HEK293 (cell line): ENCODE measurements around the gene ZNF426.
A peak's percentile ranks its signal among the peaks of the same experiment; 100 is the strongest.

Experiments
- OVOL3 ChIP-seq: fragments of 450-650 bp; formaldehyde crosslinking; IDR thresholded peaks from 2 replicates; pipeline ENCODE4 v1.5.1; 2016; ENCODE audit warnings: missing biosample characterization, missing genetic modification characterization
- WT1 ChIP-seq: fragments of 450-650 bp; formaldehyde crosslinking; IDR thresholded peaks from 2 replicates; pipeline ENCODE4 v1.5.1; 2016; ENCODE audit warnings: missing biosample characterization, missing genetic modification characterization
- ZBTB1 ChIP-seq: fragments of 450-650 bp; formaldehyde crosslinking; IDR thresholded peaks from 2 replicates; pipeline ENCODE4 v1.5.1; 2016; ENCODE audit warnings: missing biosample characterization, missing genetic modification characterization
- ZBTB17 ChIP-seq: fragments of 450-650 bp; formaldehyde crosslinking; IDR thresholded peaks from 2 replicates; pipeline ENCODE4 v1.5.1; 2016; ENCODE audit warnings: missing biosample characterization, missing genetic modification characterization
- ZBTB21 ChIP-seq: fragments of 450-650 bp; formaldehyde crosslinking; IDR thresholded peaks from 2 replicates; pipeline ENCODE4 v1.5.1; 2017; ENCODE audit warnings: missing biosample characterization, missing genetic modification characterization
- ZBTB8A ChIP-seq: fragments of 450-650 bp; formaldehyde crosslinking; IDR thresholded peaks from 2 replicates; pipeline ENCODE4 v1.5.1; 2016; ENCODE audit warnings: missing biosample characterization, missing genetic modification characterization
- ZNF140 ChIP-seq: fragments of 450-650 bp; formaldehyde crosslinking; IDR thresholded peaks from 2 replicates; pipeline ENCODE4 v1.5.1; 2016; ENCODE audit warnings: missing biosample characterization, missing genetic modification characterization
- ZNF174 ChIP-seq: fragments of 450-650 bp; formaldehyde crosslinking; IDR thresholded peaks from 2 replicates; pipeline ENCODE4 v1.5.0; 2017; ENCODE audit warnings: missing biosample characterization, mild to moderate bottlenecking, missing genetic modification characterization
- ZNF175 ChIP-seq: fragments of 450-650 bp; formaldehyde crosslinking; IDR thresholded peaks from 2 replicates; pipeline ENCODE4 v1.5.1; 2016; ENCODE audit warnings: missing biosample characterization, missing genetic modification characterization
- ZNF211 ChIP-seq: fragments of 450-650 bp; formaldehyde crosslinking; IDR thresholded peaks from 2 replicates; pipeline ENCODE4 v1.5.1; 2016; ENCODE audit warnings: low read depth, missing biosample characterization, missing genetic modification characterization
- ZNF248 ChIP-seq: fragments of 450-650 bp; formaldehyde crosslinking; IDR thresholded peaks from 2 replicates; pipeline ENCODE4 v1.5.1; 2017; ENCODE audit warnings: missing biosample characterization, missing genetic modification characterization
- ZNF292 ChIP-seq: fragments of 450-650 bp; formaldehyde crosslinking; IDR thresholded peaks from 2 replicates; pipeline ENCODE4 v1.5.1; 2016; ENCODE audit warnings: low read depth, missing biosample characterization, missing genetic modification characterization, borderline replicate concordance
- ZNF335 ChIP-seq: fragments of 450-650 bp; formaldehyde crosslinking; conservative IDR thresholded peaks from 2 replicates; pipeline ENCODE4 v1.5.1; 2016; ENCODE audit warnings: missing biosample characterization, missing genetic modification characterization
- ZNF426 ChIP-seq: fragments of 450-650 bp; formaldehyde crosslinking; IDR thresholded peaks from 2 replicates; pipeline ENCODE4 v1.5.1; 2017; ENCODE audit warnings: missing biosample characterization, missing genetic modification characterization, mild to moderate bottlenecking, inconsistent platforms, moderate library complexity
- ZNF433 ChIP-seq: fragments of 450-650 bp; formaldehyde crosslinking; IDR thresholded peaks from 2 replicates; pipeline ENCODE4 v1.5.1; 2016; ENCODE audit warnings: missing biosample characterization, missing genetic modification characterization, low read depth
- ZNF701 ChIP-seq: fragments of 450-650 bp; formaldehyde crosslinking; IDR thresholded peaks from 2 replicates; pipeline ENCODE4 v1.5.1; 2016; ENCODE audit warnings: missing biosample characterization, missing genetic modification characterization
- ZNF791 ChIP-seq: fragments of 450-650 bp; formaldehyde crosslinking; IDR thresholded peaks from 2 replicates; pipeline ENCODE4 v1.5.1; 2016; ENCODE audit warnings: missing biosample characterization, missing genetic modification characterization
- ZXDB ChIP-seq: fragments of 450-650 bp; formaldehyde crosslinking; IDR thresholded peaks from 2 replicates; pipeline ENCODE4 v1.5.1; 2016; ENCODE audit warnings: missing biosample characterization, missing genetic modification characterization
- TF ChIP-seq, protein P1 (sequence below): fragments of 450-650 bp; formaldehyde crosslinking; IDR thresholded peaks from 2 replicates; pipeline ENCODE4 v1.5.1; 2017; ENCODE audit warnings: missing biosample characterization, mild to moderate bottlenecking, missing genetic modification characterization, moderate library complexity
- TF ChIP-seq, protein P2 (sequence below): fragments of 450-650 bp; formaldehyde crosslinking; IDR thresholded peaks from 2 replicates; pipeline ENCODE4 v1.5.1; 2016; ENCODE audit warnings: missing biosample characterization, missing genetic modification characterization, low read depth
- TF ChIP-seq, protein P3 (sequence below): fragments of 450-650 bp; formaldehyde crosslinking; IDR thresholded peaks from 2 replicates; pipeline ENCODE4 v1.5.1; 2016; ENCODE audit warnings: missing biosample characterization, missing genetic modification characterization
- TF ChIP-seq, protein P4 (sequence below): fragments of 450-650 bp; formaldehyde crosslinking; conservative IDR thresholded peaks from 2 replicates; pipeline ENCODE4 v1.5.1; 2016; ENCODE audit warnings: low read depth, missing biosample characterization, missing genetic modification characterization
- TF ChIP-seq, protein P5 (sequence below): fragments of 450-650 bp; formaldehyde crosslinking; IDR thresholded peaks from 2 replicates; pipeline ENCODE4 v1.5.1; 2016; ENCODE audit warnings: missing biosample characterization, missing genetic modification characterization

Gene ZNF426

DNA sequence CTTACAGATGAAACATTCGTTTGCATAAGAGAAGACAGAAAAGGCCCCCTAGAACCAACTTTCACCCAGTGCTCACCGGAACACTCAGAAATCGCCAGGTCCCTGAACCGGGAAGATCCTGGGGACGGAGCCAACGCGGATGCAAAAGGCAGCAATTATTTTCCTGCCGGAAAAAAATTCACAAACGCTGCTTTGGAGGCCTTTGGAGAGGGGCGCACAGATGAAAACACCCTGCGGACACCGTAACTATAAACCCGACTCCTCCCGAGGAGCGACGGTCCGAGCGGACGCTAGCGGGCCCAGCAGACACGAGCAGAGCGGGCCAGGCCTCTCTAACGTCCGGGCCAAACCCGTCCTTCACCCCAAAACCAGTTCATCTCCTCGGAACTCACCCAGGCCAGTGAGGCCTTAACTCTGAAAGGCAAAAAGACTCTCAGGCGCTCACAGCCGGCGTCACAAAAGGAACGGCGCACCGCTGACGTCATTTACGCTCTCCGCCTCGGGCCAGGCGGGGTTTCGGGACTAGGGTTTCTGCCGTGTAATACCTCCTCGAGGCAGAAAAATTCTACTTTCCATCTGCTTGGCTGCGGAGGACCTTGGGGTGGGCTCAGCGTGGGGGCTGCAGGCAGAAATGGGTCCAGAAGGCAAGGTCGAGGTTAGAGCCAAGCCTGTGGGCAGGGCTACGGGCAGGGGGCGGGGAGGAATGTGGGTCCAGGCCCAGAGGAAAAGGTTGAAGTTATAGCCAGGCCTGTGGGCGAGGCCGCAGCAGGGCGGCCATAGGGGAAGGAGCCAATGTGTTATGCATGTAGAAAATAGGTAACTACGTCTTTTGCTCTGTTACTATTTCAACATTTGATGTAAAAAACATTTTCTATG is at the start of gene ZNF426 (continued):
- TF ChIP-seq ZNF292 (tag by site-specific recombination) (no peak), ZBTB1 (tag by site-specific recombination) (no peak), OVOL3 (tag by site-specific recombination) (no peak), ZNF174 (no peak), ZNF426 (tag by site-specific recombination) (no peak), WT1 (no peak), ZNF175 (no peak), ZXDB (tag by site-specific recombination) (peak; percentile 72; the same call in 1 of the 2 replicates), ZNF701 (no peak), ZBTB8A (tag by site-specific recombination) (peak; percentile 43), ZBTB17 (tag by site-specific recombination) (peak; percentile 77; the same call in 1 of the 2 replicates), ZBTB21 (tag by site-specific recombination) (peak; percentile 98), ZNF791 (tag by site-specific recombination) (no peak), ZNF140 (tag by site-specific recombination) (no peak), ZNF433 (tag by site-specific recombination) (no peak), ZNF248 (tag by site-specific recombination) (no peak), ZNF211 (tag by site-specific recombination) (no peak), ZNF335 (tag by site-specific recombination) (peak; percentile 85)
- TF ChIP-seq, protein P1, sequence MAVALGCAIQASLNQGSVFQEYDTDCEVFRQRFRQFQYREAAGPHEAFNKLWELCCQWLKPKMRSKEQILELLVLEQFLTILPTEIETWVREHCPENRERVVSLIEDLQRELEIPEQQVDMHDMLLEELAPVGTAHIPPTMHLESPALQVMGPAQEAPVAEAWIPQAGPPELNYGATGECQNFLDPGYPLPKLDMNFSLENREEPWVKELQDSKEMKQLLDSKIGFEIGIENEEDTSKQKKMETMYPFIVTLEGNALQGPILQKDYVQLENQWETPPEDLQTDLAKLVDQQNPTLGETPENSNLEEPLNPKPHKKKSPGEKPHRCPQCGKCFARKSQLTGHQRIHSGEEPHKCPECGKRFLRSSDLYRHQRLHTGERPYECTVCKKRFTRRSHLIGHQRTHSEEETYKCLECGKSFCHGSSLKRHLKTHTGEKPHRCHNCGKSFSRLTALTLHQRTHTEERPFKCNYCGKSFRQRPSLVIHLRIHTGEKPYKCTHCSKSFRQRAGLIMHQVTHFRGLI (tag by site-specific recombination) = no peak
- TF ChIP-seq, protein P2, sequence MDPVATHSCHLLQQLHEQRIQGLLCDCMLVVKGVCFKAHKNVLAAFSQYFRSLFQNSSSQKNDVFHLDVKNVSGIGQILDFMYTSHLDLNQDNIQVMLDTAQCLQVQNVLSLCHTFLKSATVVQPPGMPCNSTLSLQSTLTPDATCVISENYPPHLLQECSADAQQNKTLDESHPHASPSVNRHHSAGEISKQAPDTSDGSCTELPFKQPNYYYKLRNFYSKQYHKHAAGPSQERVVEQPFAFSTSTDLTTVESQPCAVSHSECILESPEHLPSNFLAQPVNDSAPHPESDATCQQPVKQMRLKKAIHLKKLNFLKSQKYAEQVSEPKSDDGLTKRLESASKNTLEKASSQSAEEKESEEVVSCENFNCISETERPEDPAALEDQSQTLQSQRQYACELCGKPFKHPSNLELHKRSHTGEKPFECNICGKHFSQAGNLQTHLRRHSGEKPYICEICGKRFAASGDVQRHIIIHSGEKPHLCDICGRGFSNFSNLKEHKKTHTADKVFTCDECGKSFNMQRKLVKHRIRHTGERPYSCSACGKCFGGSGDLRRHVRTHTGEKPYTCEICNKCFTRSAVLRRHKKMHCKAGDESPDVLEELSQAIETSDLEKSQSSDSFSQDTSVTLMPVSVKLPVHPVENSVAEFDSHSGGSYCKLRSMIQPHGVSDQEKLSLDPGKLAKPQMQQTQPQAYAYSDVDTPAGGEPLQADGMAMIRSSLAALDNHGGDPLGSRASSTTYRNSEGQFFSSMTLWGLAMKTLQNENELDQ (tag by site-specific recombination) = no peak
- TF ChIP-seq, protein P3, sequence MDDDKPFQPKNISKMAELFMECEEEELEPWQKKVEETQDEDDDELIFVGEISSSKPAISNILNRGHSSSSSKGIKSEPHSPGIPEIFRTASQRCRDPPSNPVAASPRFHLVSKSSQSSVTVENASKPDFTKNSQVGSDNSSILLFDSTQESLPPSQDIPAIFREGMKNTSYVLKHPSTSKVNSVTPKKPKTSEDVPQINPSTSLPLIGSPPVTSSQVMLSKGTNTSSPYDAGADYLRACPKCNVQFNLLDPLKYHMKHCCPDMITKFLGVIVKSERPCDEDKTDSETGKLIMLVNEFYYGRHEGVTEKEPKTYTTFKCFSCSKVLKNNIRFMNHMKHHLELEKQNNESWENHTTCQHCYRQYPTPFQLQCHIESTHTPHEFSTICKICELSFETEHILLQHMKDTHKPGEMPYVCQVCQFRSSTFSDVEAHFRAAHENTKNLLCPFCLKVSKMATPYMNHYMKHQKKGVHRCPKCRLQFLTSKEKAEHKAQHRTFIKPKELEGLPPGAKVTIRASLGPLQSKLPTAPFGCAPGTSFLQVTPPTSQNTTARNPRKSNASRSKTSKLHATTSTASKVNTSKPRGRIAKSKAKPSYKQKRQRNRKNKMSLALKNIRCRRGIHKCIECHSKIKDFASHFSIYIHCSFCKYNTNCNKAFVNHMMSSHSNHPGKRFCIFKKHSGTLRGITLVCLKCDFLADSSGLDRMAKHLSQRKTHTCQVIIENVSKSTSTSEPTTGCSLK (tag by site-specific recombination) = no peak
- TF ChIP-seq, protein P4, sequence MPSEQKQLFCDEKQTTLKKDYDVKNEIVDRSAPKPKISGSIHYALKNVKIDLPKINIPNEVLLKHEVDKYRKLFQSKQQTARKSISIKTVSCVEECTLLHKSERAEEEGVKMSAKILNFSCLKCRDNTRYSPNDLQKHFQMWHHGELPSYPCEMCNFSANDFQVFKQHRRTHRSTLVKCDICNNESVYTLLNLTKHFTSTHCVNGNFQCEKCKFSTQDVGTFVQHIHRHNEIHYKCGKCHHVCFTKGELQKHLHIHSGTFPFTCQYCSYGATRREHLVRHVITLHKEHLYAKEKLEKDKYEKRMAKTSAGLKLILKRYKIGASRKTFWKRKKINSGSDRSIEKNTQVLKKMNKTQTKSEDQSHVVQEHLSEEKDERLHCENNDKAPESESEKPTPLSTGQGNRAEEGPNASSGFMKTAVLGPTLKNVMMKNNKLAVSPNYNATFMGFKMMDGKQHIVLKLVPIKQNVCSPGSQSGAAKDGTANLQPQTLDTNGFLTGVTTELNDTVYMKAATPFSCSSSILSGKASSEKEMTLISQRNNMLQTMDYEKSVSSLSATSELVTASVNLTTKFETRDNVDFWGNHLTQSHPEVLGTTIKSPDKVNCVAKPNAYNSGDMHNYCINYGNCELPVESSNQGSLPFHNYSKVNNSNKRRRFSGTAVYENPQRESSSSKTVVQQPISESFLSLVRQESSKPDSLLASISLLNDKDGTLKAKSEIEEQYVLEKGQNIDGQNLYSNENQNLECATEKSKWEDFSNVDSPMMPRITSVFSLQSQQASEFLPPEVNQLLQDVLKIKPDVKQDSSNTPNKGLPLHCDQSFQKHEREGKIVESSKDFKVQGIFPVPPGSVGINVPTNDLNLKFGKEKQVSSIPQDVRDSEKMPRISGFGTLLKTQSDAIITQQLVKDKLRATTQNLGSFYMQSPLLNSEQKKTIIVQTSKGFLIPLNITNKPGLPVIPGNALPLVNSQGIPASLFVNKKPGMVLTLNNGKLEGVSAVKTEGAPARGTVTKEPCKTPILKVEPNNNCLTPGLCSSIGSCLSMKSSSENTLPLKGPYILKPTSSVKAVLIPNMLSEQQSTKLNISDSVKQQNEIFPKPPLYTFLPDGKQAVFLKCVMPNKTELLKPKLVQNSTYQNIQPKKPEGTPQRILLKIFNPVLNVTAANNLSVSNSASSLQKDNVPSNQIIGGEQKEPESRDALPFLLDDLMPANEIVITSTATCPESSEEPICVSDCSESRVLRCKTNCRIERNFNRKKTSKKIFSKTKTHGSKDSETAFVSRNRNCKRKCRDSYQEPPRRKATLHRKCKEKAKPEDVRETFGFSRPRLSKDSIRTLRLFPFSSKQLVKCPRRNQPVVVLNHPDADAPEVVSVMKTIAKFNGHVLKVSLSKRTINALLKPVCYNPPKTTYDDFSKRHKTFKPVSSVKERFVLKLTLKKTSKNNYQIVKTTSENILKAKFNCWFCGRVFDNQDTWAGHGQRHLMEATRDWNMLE (tag by site-specific recombination) = peak; percentile 61
- TF ChIP-seq, protein P5, sequence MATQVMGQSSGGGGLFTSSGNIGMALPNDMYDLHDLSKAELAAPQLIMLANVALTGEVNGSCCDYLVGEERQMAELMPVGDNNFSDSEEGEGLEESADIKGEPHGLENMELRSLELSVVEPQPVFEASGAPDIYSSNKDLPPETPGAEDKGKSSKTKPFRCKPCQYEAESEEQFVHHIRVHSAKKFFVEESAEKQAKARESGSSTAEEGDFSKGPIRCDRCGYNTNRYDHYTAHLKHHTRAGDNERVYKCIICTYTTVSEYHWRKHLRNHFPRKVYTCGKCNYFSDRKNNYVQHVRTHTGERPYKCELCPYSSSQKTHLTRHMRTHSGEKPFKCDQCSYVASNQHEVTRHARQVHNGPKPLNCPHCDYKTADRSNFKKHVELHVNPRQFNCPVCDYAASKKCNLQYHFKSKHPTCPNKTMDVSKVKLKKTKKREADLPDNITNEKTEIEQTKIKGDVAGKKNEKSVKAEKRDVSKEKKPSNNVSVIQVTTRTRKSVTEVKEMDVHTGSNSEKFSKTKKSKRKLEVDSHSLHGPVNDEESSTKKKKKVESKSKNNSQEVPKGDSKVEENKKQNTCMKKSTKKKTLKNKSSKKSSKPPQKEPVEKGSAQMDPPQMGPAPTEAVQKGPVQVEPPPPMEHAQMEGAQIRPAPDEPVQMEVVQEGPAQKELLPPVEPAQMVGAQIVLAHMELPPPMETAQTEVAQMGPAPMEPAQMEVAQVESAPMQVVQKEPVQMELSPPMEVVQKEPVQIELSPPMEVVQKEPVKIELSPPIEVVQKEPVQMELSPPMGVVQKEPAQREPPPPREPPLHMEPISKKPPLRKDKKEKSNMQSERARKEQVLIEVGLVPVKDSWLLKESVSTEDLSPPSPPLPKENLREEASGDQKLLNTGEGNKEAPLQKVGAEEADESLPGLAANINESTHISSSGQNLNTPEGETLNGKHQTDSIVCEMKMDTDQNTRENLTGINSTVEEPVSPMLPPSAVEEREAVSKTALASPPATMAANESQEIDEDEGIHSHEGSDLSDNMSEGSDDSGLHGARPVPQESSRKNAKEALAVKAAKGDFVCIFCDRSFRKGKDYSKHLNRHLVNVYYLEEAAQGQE = no peak
